Stimulated activated CD4-positive, alpha-beta T cell treated with anti-CD3 and anti-CD28 coated beads, Interleukin-4, amount 100 ng/mL, for 48 hours (primary cell): ENCODE results near the gene LRRC28.
A peak's percentile ranks its signal among the peaks of the same experiment; 100 is the strongest.

Experiments
- DNase-seq, 2 donors: peaks; one replicate each; pipeline ENCODE4 v3.0.0-alpha.2; 2020; ENCODE audit warnings: low read depth in 2 of 2

The LRRC28 gene

DNA sequence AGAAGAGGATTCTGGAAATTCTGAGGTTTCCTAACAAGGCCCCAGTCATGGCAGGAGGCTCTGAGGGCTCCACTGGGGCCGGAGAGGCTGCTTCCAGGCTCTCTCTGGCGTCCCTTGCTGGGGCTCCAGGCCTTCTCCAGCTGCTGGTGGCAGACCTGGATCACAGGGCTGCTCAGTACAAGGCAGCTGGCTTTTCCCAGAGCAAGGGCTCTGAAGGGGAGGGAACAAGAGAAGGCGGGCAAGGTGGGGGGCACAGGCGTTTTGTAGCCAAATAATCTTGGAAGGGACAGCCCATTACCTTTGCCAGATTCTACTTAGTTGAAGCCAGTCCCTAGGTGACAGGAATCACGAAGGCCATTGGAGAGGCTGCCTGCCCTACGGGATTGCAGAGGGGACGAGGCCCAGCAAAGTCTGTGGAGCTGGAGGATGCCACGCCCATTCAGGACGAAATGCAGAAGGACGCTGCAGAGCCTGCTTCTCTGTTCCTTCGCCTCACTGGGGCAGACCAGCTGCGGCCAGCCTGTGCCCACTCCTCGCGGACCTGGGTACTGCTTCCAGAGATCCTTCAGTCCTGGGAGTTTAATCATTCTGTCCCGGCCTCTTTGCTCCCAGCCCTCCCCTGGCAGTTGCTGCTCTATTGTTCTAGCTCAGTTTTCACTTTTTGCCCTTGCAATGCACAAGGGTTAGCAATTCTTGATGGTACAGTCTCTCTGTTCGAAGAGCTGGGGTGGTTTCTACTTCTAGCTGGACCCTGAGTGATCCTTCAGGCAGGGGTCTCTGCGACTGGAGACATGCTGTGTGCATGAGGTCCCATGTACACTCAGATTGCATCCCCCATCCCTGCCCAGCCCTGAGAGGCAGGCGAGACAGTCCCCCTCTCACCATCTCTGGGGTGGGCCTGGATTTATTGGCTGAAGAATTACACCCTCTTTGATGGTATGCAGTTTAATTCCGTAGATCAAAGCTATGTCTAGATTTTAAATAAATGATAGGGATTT is 165.2 kb downstream of the LRRC28 start:
- DNase-seq, result no peak

DNA sequence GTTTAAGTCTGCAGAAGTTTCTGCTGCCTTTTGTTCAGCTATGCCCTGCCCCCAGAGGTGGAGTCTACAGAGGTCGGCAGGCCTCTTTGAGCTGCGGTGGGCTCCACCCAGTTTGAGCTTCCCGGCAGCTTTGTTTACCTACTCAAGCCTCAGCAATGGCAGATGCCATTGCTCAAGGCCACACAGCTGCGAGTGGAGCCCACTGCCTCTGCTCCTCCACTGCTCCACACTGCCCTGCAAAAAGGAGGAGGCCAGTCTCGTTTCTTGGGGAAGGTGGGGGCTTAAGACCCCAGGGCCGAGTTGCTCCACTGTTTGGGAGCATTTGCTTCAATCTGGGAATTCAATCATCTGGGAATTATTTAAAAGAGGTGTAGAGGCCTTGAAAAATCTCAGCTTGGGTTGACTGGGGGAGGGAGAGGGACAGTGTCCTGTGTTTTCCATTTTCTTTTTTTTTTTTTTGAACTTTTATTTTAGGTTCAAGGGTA is 169.9 kb downstream of the LRRC28 start:
- no peak for DNase-seq

DNA sequence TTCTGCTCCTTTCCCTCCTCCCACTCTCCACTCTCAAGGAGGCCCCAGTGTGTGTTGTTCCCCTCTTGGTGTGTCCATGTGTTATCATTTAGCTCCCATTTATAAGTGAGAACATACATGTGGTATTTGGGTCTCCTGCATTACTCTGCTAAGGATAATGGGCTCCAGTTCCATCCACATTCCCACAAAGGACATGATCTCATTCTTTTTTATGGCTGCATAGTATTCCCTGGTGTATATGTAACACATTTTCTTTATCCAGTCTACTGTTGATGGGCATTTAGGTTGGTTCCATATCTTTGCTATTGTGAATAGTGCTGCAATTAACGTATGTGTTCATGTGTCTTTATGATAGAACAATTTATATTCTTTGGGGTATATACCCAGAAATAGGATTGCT is 170.5 kb downstream of the LRRC28 start:
- DNase-seq, result no peak

GRCh38 chr15:99423186-99424130 is 172.2 kb downstream of the LRRC28 start:
- DNase-seq, result no peak

GRCh38 chr15:99424131-99424571 is 172.9 kb downstream of the LRRC28 start:
- no peak for DNase-seq

- DNase-seq, result peak; percentile 29 to 58
Observed at GRCh38 chr15:99424978-99425656, 173.8 kb downstream of the LRRC28 start.

GRCh38 chr15:99425657-99426301 is 174.5 kb downstream of the LRRC28 start:
- DNase-seq, result no peak

DNA sequence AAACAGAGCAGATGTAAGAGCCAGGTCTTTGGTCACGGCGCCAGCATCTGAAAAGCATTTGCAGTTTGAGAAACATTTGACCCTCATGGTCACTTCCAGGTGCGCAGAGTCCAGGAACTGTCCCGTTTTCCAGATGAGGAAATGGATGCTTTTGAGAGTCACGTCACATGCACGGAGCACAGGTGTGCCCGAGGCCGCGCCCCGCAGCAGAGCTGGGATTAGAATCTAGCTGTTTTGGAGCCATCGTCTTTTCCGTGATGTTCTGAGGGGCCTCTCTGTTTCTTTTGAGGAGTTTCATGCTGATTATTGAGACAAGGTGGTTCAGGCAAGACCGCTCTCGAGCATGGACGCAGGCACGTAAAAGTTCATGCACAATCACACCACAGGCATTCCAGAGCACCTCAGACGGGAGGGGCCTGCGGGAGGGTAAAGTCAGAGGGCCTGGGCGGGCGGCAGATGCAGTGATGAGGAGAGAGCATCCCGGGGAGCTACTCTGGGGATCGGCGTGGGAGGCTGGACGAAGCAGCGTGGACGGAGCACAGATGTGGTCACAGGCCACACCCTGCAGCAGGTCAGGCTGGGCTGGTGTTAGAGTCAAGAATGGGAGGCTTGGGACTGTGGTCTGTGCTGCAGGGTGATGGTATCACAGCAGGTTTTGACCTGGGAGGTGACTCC is 175.3 kb downstream of the LRRC28 start:
- DNase-seq, result no peak

DNA sequence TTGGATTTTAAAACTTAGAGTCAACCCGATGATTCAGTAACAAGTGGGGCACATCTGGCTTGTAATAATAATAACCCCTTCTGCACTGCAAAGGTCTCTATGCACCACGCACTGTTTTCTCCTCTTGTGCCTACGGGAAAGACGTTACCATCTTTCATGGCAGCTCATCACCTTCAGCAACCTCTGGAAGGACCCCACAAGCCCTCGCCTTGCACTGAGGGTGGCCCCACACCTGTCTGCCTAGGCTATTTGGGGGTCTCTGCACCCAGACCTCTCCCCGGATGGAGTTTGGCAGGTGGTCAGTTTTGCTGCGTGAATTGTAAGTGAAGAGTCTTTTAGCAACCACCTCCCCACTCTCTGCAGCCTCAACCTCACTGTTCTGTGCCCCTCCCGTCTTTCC is 175.9 kb downstream of the LRRC28 start:
- DNase-seq, result no peak

- DNase-seq, result no peak
Observed at GRCh38 chr15:99427668-99428361, 176.5 kb downstream of the LRRC28 start.

- DNase-seq, result no peak
Observed at GRCh38 chr15:99429681-99430081, 178.4 kb downstream of the LRRC28 start.

- DNase-seq, result no peak
Observed at GRCh38 chr15:99430881-99431401, 179.7 kb downstream of the LRRC28 start.

- no peak for DNase-seq
Observed at GRCh38 chr15:99431661-99432091, 180.4 kb downstream of the LRRC28 start.

- DNase-seq, result no peak
Observed at GRCh38 chr15:99432271-99433025, 181.2 kb downstream of the LRRC28 start.

DNA sequence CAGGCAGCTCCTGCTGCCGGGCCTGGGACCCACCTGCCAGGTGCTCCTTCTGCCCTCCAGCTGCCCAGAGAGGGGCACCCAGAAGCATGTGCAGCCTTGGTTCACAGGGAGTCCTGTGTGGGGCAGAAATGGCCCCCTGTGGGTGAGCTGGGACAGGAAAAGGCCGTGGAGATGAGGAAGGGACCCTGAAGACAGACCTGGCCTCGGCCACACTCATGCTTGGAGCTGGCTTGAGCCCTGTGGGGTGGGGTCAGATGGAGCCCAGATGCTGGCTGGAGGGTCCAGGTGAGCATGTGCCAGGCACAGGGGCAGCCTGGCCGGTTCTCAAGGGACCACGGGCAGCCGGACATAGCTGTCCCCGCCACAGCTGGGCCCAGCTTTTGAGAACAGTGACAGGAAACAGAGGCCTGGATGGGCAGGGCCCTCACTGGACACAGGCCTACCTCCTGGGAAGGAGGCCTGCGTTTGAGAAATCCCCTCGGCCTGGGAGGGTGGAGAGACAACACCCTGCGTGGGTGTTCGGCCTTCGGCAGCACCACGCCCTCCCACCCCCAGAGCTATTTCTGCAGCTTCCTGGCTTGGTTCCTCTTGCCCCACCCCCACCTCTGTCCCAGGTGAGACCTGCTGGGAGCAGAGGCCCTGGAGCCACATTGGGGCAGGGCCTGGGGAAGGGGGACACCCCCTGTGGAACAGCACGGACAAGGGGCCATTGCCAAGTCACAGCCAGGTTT is 181.9 kb downstream of the LRRC28 start:
- no peak for DNase-seq

DNA sequence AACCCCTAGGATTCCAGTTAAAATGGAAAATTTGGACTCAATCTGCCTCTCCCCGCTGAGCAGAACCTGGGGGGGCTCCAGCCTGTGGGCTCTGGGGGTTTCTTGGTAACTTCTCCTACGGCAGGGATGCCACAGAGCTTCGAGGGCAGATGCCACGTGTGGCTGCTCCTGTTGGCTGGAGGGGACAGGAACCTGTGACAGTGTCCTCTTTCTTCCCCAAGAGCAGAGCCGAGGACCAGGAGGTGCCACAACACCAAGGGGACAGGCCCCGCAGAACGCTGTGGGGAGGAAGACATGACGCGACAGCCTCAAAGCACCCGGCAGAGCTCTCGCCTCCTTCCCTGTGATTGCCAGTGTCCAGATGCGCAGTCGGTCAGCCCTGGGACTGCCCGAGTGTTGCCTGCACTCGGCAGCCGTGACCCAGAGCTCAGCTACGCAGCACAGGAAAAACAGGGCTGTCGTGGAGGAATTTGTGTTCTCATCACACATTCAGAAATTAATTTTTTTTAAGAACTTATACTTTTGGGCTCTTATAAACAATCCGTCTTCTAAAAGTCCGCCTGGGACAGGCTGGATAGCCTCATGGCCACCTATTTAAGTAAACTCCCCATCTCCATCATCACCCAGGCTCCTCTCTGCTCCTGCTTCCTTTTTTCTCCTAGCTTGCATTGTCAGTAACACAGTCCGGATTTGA is 182.6 kb downstream of the LRRC28 start:
- no peak for DNase-seq

DNA sequence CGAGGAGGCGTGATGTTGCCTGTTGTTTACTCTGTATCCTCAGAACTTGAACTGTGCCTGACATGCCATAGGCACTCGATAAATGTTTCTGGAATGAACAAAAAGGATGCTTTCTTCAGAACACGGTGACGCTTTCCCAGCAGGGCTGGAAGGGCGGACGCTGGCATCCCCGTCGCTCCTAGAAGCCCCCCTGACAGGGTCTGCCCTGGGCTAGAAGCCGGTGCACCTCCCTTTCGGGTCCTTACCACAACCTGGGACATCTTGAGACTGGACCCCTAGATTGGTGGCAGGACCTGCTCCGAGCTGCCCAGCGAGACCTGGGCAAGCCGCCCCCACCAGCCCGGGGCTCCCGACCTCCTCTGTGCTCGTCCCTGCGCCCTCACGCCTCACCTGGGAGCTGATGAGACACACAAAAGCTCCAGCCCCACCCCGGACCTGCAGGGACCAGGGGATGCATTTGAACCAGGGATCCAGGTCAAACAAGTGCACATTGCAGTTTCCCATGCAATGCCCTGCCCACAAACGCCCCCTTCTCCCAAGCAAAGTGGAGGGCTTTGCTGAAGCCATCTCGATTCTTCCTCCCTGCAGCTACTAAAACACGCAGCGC is 183.3 kb downstream of the LRRC28 start:
- DNase-seq, result no peak
